SH-SY5Y (cell line): ENCODE results near the gene MAN1C1.

ENCODE experiments used
- GATA2 ChIP-seq: IDR thresholded peaks from 2 replicates; pipeline ENCODE4 v1.6.1; 2011; ENCODE audit warnings: mild to moderate bottlenecking, low read depth, low read length
- GATA3 ChIP-seq: IDR thresholded peaks from 2 replicates; pipeline ENCODE4 v1.6.1; 2011; ENCODE audit warnings: low read depth, mild to moderate bottlenecking, low read length, moderate library complexity

DNA sequence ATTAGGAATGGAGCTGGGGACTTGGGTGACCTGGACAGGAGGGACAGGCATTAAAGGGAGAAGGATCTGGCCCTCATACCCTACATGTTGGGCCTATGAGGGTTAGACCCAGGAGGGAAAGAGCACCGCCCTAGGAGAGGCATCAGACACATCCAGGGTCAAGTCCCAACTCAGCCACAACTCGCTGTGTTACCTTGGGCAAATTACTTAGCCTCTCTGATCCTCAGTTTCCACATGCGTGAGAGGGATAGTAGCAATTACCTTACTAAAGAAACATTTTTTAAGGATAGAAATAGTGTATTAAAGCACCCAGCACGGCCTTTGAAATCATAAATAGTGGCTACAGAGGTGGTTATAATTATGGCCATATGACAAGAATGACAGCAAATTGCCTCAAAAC lies 163.3 kb downstream of the MAN1C1 start:
- no peak for TF ChIP-seq GATA2
- no peak for TF ChIP-seq GATA3
